22Rv1 (cell line): ENCODE data around the gene C16orf87.

Experiments
- CTCF ChIP-seq: fragments of 450-650 bp; IDR thresholded peaks from 2 replicates; pipeline ENCODE4 v1.5.1; 2017; ENCODE audit warnings: mild to moderate bottlenecking
- ZFX ChIP-seq: fragments of 450-650 bp; IDR thresholded peaks from 2 replicates; pipeline ENCODE4 v1.6.1; 2017; ENCODE audit warnings: antibody characterized with exemption, borderline replicate concordance

GRCh38 chr16:46788891-46789474 lies 42.0 kb downstream of the C16orf87 start:
- TF ChIP-seq CTCF (no peak), ZFX (no peak)
